ENCODE results near the gene ABAT.

- TF ChIP-seq CTCF (IDR thresholded peaks at IDR 0.05) (no peak), ZFX (IDR thresholded peaks at IDR 0.05; ENCODE audit: borderline replicate concordance) (no peak)
Measured at GRCh38 chr16:8735574-8735973, 61.2 kb downstream of the ABAT start.
